NCI-H1436 treated with DMSO at 0.1 percent for 48 hours (cell line): ENCODE data around the gene TMEM220.

ENCODE experiments used
- DNase-seq: peaks from one replicate; lab custom pipeline; 2025; lab: John Stamatoyannopoulos, UW

Gene TMEM220

DNA sequence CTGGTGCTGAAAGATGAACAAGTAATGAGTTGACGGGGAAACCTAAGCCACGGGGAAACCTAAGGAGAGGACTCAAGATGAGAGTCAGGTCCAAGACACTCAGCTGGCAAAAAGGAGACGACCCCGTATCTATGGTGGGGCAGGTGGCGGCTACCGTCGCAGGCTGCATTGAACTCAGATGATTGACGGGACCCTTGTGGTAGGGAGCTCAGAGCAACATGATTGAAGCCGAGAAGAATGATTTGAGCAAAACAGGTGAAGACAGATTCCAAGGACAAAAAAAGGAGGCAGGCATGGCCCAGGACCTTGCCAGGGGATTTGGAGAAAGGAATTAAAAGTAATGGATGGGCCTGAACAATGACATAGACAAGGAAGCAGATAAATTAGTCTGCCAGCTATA, 65.3 kb downstream of the TMEM220 start:
- DNase-seq: no peak
